Upper lobe of right lung (tissue), 1 donor: ENCODE data around the gene LARGE1. TPM values are rescaled to one million over a fixed set of nuclear protein-coding genes. Genes with fewer than 3 reads are reported as not detected.

Experiments
- ATAC-seq: fragments of 200-7000 bp; cut with Tn5 transposase; one replicate; pipeline ENCODE4 v1.9.1; 2020; ENCODE audit warnings: mild to moderate bottlenecking, moderate library complexity
- DNase-seq: peaks from one replicate; pipeline ENCODE4 v3.0.0-alpha.2; 2020
- H3K27ac ChIP-seq: fragments of 200-600 bp; one replicate; pipeline ENCODE4 v1.8.0; 2022
- H3K27me3 ChIP-seq: fragments of 200-600 bp; one replicate; pipeline ENCODE4 v1.8.0; 2022; ENCODE audit warnings: mild to moderate bottlenecking
- H3K36me3 ChIP-seq: fragments of 200-600 bp; one replicate; pipeline ENCODE4 v1.8.0; 2022
- H3K4me1 ChIP-seq: fragments of 200-600 bp; one replicate; pipeline ENCODE4 v1.8.0; 2022
- H3K4me3 ChIP-seq: fragments of 200-600 bp; one replicate; pipeline ENCODE4 v1.8.0; 2022; ENCODE audit warnings: mild to moderate bottlenecking
- H3K9me3 ChIP-seq: fragments of 200-600 bp; one replicate; pipeline ENCODE4 v1.8.0; 2022
- CTCF ChIP-seq: fragments of 200-600 bp; IDR thresholded peaks from one replicate; pipeline ENCODE4 v1.8.0; 2022; ENCODE audit warnings: antibody characterized with exemption
- intact Hi-C: fragments of 100-400 bp; cut with DNase I; formaldehyde crosslinking; loops from one replicate; pipeline ENCODE4 v1.11.0; 2022
- total RNA-seq: library from RNA; stranded (reverse); fragmentation: NEBNext Ultra II Directional; extraction: Animal tissue kit (Norgen Biotek cat#: 25700); gene quantifications from one replicate; pipeline ENCODE4 v1.2.1, GENCODE V29; 2021
- donor health status: DM: no; HTN: yes; CAD: no; lungs with severe emphysema.

Gene LARGE1
- total RNA-seq, 1 donor from 2014 or later = 33.5 TPM

GRCh38 chr22:33854724-33855123 is 65.6 kb downstream of the LARGE1 start:
- Histone ChIP-seq H3K36me3 (no peaks in the 10 kb centered on the region), H3K9me3 (no peaks in the 10 kb centered on the region), H3K4me3 (no peak overlapping the region), H3K4me1 (peaks cover 4% of the 10 kb centered on the region), H3K27me3 (no peaks in the 10 kb centered on the region), H3K27ac (no peak overlapping the region)
- DNase-seq = no peak
- no peak for ATAC-seq
- no peak for TF ChIP-seq CTCF
- intact Hi-C loops = no loop called here

GRCh38 chr22:33853200-33854097 is 66.8 kb downstream of the LARGE1 start:
- TF ChIP-seq CTCF = no peak
- Histone ChIP-seq H3K4me1 (peaks cover 4% of the 10 kb centered on the region), H3K36me3 (no peaks in the 10 kb centered on the region), H3K27ac (peak overlapping the region; percentile 84), H3K4me3 (peak overlapping the region; percentile 58), H3K27me3 (no peaks in the 10 kb centered on the region), H3K9me3 (no peaks in the 10 kb centered on the region)
- intact Hi-C loops = no loop called here
- DNase-seq (peak; percentile 84), ATAC-seq (peak; percentile 96)

- intact Hi-C loops = no loop called here
- no peak for ATAC-seq
- Histone ChIP-seq H3K36me3 (no peaks in the 10 kb centered on the region), H3K4me3 (no peak overlapping the region), H3K27ac (no peak overlapping the region), H3K9me3 (no peaks in the 10 kb centered on the region), H3K27me3 (no peaks in the 10 kb centered on the region), H3K4me1 (peaks cover 4% of the 10 kb centered on the region)
- no peak for TF ChIP-seq CTCF
- no peak for DNase-seq
These were observed 68.4 kb downstream of the LARGE1 start for GRCh38 chr22:33851821-33852384.

DNA sequence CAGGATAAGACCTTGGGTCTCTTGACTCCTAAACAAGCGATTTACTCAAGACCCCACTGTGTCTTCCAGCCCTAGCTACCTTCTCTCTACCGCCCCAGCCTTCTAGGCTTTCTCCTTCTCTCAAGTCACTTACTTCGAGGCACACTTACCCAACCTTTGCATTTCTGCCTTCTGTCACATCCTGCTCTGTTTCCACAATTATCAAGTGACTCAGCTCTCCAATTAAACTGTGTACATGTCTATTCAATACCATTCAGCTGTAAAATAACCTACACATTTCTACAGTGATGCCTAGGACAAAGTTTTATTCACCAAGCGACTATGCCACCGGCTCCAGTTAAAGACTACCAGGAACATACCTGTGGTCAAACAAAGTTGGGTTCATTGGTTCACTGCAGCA is 69.0 kb downstream of the LARGE1 start:
- intact Hi-C loops = no loop called here
- no peak overlapping the region for H3K4me3 ChIP-seq
- H3K27ac ChIP-seq = no peak overlapping the region
- peaks cover 4% of the 10 kb centered on the region for H3K4me1 ChIP-seq
- H3K36me3 ChIP-seq = no peaks in the 10 kb centered on the region
- DNase-seq (no peak), ATAC-seq (no peak)
- no peaks in the 10 kb centered on the region for H3K27me3 ChIP-seq
- H3K9me3 ChIP-seq = no peaks in the 10 kb centered on the region
- TF ChIP-seq CTCF = no peak

DNA sequence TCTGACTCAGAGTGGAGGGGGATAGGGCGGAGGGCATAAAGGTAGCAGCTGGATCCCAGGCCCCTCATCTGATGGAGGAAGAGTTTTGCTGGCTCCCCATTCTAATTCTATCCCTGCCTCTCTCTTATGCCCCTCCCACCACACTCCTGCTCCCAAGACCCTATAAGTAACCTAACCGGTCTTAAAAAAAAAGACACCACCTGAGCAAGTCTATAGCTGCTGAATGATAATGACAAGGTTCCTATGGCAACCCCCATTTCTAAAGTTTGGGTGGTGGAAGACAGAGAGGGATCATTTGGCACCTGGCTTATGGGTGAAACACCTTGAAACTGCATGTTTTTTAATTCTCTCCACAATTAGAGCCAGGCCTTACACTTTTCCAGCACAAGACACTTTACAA is 69.6 kb downstream of the LARGE1 start:
- H3K4me1 ChIP-seq = peaks cover 4% of the 10 kb centered on the region
- H3K4me3 ChIP-seq = no peak overlapping the region
- no peaks in the 10 kb centered on the region for H3K36me3 ChIP-seq
- no peaks in the 10 kb centered on the region for H3K27me3 ChIP-seq
- ATAC-seq (no peak), DNase-seq (no peak)
- no peak overlapping the region for H3K27ac ChIP-seq
- no peaks in the 10 kb centered on the region for H3K9me3 ChIP-seq
- no peak for TF ChIP-seq CTCF
- intact Hi-C loops = no loop called here
